Suprapubic skin (tissue), 4 donors: ENCODE measurements around the gene TMEM125. TPM values are rescaled to one million over a fixed set of nuclear protein-coding genes. Genes with fewer than 3 reads are reported as not detected.

ENCODE experiments used
- DNase-seq, 2 donors: peaks; one replicate each; pipeline ENCODE4 v3.0.0-alpha.2; 2019; ENCODE audit warnings: low spot score in 2 of 2
- H3K27ac ChIP-seq: fragments of 200-600 bp; sonication (generic); one replicate; pipeline ENCODE4 v1.5.1; 2019
- H3K27me3 ChIP-seq: fragments of 200-600 bp; sonication (generic); one replicate; pipeline ENCODE4 v1.5.1; 2019
- H3K36me3 ChIP-seq: fragments of 200-600 bp; sonication (generic); one replicate; pipeline ENCODE4 v1.5.1; 2019
- H3K4me1 ChIP-seq: fragments of 200-600 bp; sonication (generic); one replicate; pipeline ENCODE4 v1.5.1; 2019
- H3K4me3 ChIP-seq: fragments of 200-600 bp; sonication (generic); one replicate; pipeline ENCODE4 v1.5.1; 2019; ENCODE audit warnings: mild to moderate bottlenecking
- H3K9me3 ChIP-seq: fragments of 200-600 bp; sonication (generic); one replicate; pipeline ENCODE4 v1.5.1; 2019
- CTCF ChIP-seq, 2 donors: fragments of 200-600 bp in 1 of 2; fragments of 450-650 bp in 1 of 2; sonication (generic) in 1 of 2; IDR thresholded peaks; one replicate each; pipeline ENCODE4 v1.5.1; 2016 to 2019; ENCODE audit warnings: antibody characterized with exemption in 2 of 2, mild to moderate bottlenecking in 1 of 2, moderate library complexity in 1 of 2
- EP300 ChIP-seq: sonication (generic); formaldehyde crosslinking; IDR thresholded peaks from one replicate; pipeline ENCODE4 v1.6.1; 2017; ENCODE audit warnings: antibody characterized with exemption
- POLR2A ChIP-seq, 2 donors: fragments of 450-650 bp; IDR thresholded peaks; one replicate each; pipeline ENCODE4 v1.6.1; 2017; ENCODE audit warnings: antibody characterized with exemption in 2 of 2, mild to moderate bottlenecking in 2 of 2, moderate library complexity in 2 of 2
- POLR2AphosphoS5 ChIP-seq, 3 donors: sonication (generic); formaldehyde crosslinking; IDR thresholded peaks; one replicate each; pipeline ENCODE4 v1.6.1; 2017; ENCODE audit warnings: antibody characterized with exemption in 3 of 3
- WGBS: methylation state at CpG from one replicate; pipeline ENCODE4 v1.1.5; 2018; 5-methylcytosine and 5-hydroxymethylcytosine counted together
- total RNA-seq, 4 donors: library from RNA; depleted of rRNA; stranded (reverse); fragments of >200 nt; gene quantifications; one replicate each; pipeline ENCODE4 v1.1.0, GENCODE V29; 2016

The TMEM125 gene
- total RNA-seq, 4 donors from 2014 or later = 5.7 to 27.1 (median 14.8) TPM

- TF ChIP-seq EP300 (no peak), POLR2AphosphoS5 (IDR thresholded peaks at IDR 0.05) (no peak)
- Histone ChIP-seq H3K27me3 (no peaks in the 10 kb centered on the region), H3K36me3 (no peaks in the 10 kb centered on the region), H3K4me3 (peak within 1 kb of the TSS; percentile 28), H3K9me3 (no peaks in the 10 kb centered on the region), H3K27ac (peak within 1 kb of the TSS; percentile 16), H3K4me1 (peaks cover 23% of the 10 kb centered on the region)
- no peak for DNase-seq
- WGBS = 83% methylated on average over 7 of the region's 10 CpGs
Measured at GRCh38 chr1:43300378-43301094, 30.8 kb downstream of the TMEM125 start, which contains the start of gene TIE1. Gene TIE1, plus strand, starts transcription at chr1:43300982. Its CDS starts 90 bp downstream, at chr1:43301072.

- WGBS = 76% methylated on average over 1 of the region's 1 CpG
- H3K27ac ChIP-seq = no peak overlapping the region
- H3K4me1 ChIP-seq = peaks cover 9% of the 10 kb centered on the region
- no peak for TF ChIP-seq EP300
- TF ChIP-seq POLR2AphosphoS5 (IDR thresholded peaks at IDR 0.05) = no peak
- no peak for TF ChIP-seq POLR2A (IDR thresholded peaks at IDR 0.05)
- H3K4me3 ChIP-seq = peak overlapping the region; percentile 28
- no peaks in the 10 kb centered on the region for H3K36me3 ChIP-seq
- no peaks in the 10 kb centered on the region for H3K9me3 ChIP-seq
- no peaks in the 10 kb centered on the region for H3K27me3 ChIP-seq
- no peak for DNase-seq
Measured at GRCh38 chr1:43302201-43302600, 32.4 kb downstream of the TMEM125 start.

GRCh38 chr1:43302721-43303470, 33.1 kb downstream of the TMEM125 start:
- no peaks in the 10 kb centered on the region for H3K9me3 ChIP-seq
- TF ChIP-seq EP300 (no peak), POLR2A (IDR thresholded peaks at IDR 0.05) (no peak), CTCF (IDR thresholded peaks at IDR 0.05) (no peak), POLR2AphosphoS5 (IDR thresholded peaks at IDR 0.05) (no peak)
- WGBS = 78% methylated on average over 7 of the region's 7 CpGs
- H3K27me3 ChIP-seq = no peaks in the 10 kb centered on the region
- peaks cover 9% of the 10 kb centered on the region for H3K4me1 ChIP-seq
- no peak overlapping the region for H3K27ac ChIP-seq
- no peak for DNase-seq
- H3K36me3 ChIP-seq = no peaks in the 10 kb centered on the region
- peak overlapping the region; percentile 28 for H3K4me3 ChIP-seq

GRCh38 chr1:43303471-43304313, 33.9 kb downstream of the TMEM125 start:
- 56% methylated on average over 8 of the region's 8 CpGs for WGBS
- no peaks in the 10 kb centered on the region for H3K9me3 ChIP-seq
- TF ChIP-seq CTCF (IDR thresholded peaks at IDR 0.05) = no peak
- H3K27me3 ChIP-seq = no peaks in the 10 kb centered on the region
- H3K27ac ChIP-seq = no peak overlapping the region
- no peak for DNase-seq
- H3K4me3 ChIP-seq = no peak overlapping the region
- H3K4me1 ChIP-seq = peaks cover 9% of the 10 kb centered on the region
- H3K36me3 ChIP-seq = no peaks in the 10 kb centered on the region

- no peak overlapping the region for H3K4me3 ChIP-seq
- H3K4me1 ChIP-seq = peaks cover 9% of the 10 kb centered on the region
- TF ChIP-seq CTCF (IDR thresholded peaks at IDR 0.05) = no peak
- TF ChIP-seq POLR2A (IDR thresholded peaks at IDR 0.05) = no peak
- no peak for TF ChIP-seq POLR2AphosphoS5 (IDR thresholded peaks at IDR 0.05)
- no peak for TF ChIP-seq EP300
- no peak overlapping the region for H3K27ac ChIP-seq
- H3K36me3 ChIP-seq = no peaks in the 10 kb centered on the region
- H3K27me3 ChIP-seq = no peaks in the 10 kb centered on the region
- DNase-seq = peak in 1 of 2 donors; percentile 44
- WGBS = 42% methylated on average over 8 of the region's 8 CpGs
- no peaks in the 10 kb centered on the region for H3K9me3 ChIP-seq
Measured at GRCh38 chr1:43304314-43304681, 34.5 kb downstream of the TMEM125 start.
